ENCODE data around the gene JMJD6.

GRCh38 chr17:76751416-76751993, 25.1 kb upstream of the JMJD6 start:
- TF ChIP-seq CREB1 (CRISPR knock-in tag; IDR thresholded peaks at IDR 0.05; ENCODE audit: low read depth) (no peak), EZH2 (IDR thresholded peaks at IDR 0.05; ENCODE audit: low read depth, unreplicated experiment) (no peak), CTCF (conservative IDR thresholded peaks at IDR 0.05; ENCODE audit: low read depth in 2 of 2) (no peak), ZNF331 (CRISPR knock-in tag; IDR thresholded peaks at IDR 0.05; ENCODE audit: low read depth) (no peak), POLR2AphosphoS5 (IDR thresholded peaks at IDR 0.05; ENCODE audit: low read depth) (no peak), ETS1 (IDR thresholded peaks at IDR 0.05) (no peak)

All from GM23338 (cell line).